ENCODE results near the gene OR51B4. TPM values are rescaled to one million over a fixed set of nuclear protein-coding genes. Genes with fewer than 3 reads are reported as not detected.

The OR51B4 gene
- total and polyA plus RNA-seq, 4 donors, result not detected

- Histone ChIP-seq H3K36me3 (ENCODE audit: control insufficient read depth in 1 of 2, insufficient read depth in 2 of 2, low read length in 1 of 2) (no peaks in the 10 kb centered on the region), H3K27ac (ENCODE audit: low read depth in 1 of 2, low read length in 2 of 2) (no peak overlapping the region), H3K27me3 (ENCODE audit: control insufficient read depth in 1 of 2, insufficient read depth in 2 of 2, low read length in 1 of 2) (no peaks in the 10 kb centered on the region), H3K4me1 (ENCODE audit: control insufficient read depth in 1 of 2, insufficient read depth in 2 of 2, low read length in 2 of 2) (no peaks in the 10 kb centered on the region), H3K4me3 (ENCODE audit: low read length in 2 of 2) (no peak overlapping the region), H3K9me3 (ENCODE audit: control insufficient read depth, low read length) (no peaks in the 10 kb centered on the region)
- ATAC-seq (ENCODE audit: low FRiP score), result no peak
- 85 to 88% methylated on average over 6 of the region's 6 CpGs for WGBS, 2 donors
- no peak for DNase-seq
- intact Hi-C loops (cut with DNase I), result no loop called here
Measured at GRCh38 chr11:5288906-5289550, 12.7 kb downstream of the OR51B4 start.

GRCh38 chr11:5288108-5288905, 13.4 kb downstream of the OR51B4 start:
- no peaks in the 10 kb centered on the region for H3K9me3 ChIP-seq (ENCODE audit: control insufficient read depth, low read length)
- H3K4me3 ChIP-seq (ENCODE audit: low read length in 2 of 2), result no peak overlapping the region
- ATAC-seq (ENCODE audit: low FRiP score) (no peak), DNase-seq (no peak)
- no peaks in the 10 kb centered on the region for H3K27me3 ChIP-seq (ENCODE audit: control insufficient read depth in 1 of 2, insufficient read depth in 2 of 2, low read length in 1 of 2)
- 67 to 68% methylated on average over 7 of the region's 7 CpGs for WGBS, 2 donors
- H3K4me1 ChIP-seq (ENCODE audit: control insufficient read depth in 1 of 2, insufficient read depth in 2 of 2, low read length in 2 of 2), result no peaks in the 10 kb centered on the region
- no peaks in the 10 kb centered on the region for H3K36me3 ChIP-seq (ENCODE audit: control insufficient read depth in 1 of 2, insufficient read depth in 2 of 2, low read length in 1 of 2)
- intact Hi-C loops (cut with DNase I), result no loop called here
- no peak overlapping the region for H3K27ac ChIP-seq (ENCODE audit: low read depth in 1 of 2, low read length in 2 of 2)

GRCh38 chr11:5286901-5287300, 14.8 kb downstream of the OR51B4 start:
- Histone ChIP-seq H3K9me3 (ENCODE audit: control insufficient read depth, low read length) (no peaks in the 10 kb centered on the region), H3K27me3 (ENCODE audit: control insufficient read depth in 1 of 2, insufficient read depth in 2 of 2, low read length in 1 of 2) (no peaks in the 10 kb centered on the region), H3K36me3 (ENCODE audit: control insufficient read depth in 1 of 2, insufficient read depth in 2 of 2, low read length in 1 of 2) (no peaks in the 10 kb centered on the region), H3K4me3 (ENCODE audit: low read length in 2 of 2) (no peak overlapping the region), H3K27ac (ENCODE audit: low read depth in 1 of 2, low read length in 2 of 2) (no peak overlapping the region), H3K4me1 (ENCODE audit: control insufficient read depth in 1 of 2, insufficient read depth in 2 of 2, low read length in 2 of 2) (no peaks in the 10 kb centered on the region)
- no peak for DNase-seq
- ATAC-seq (ENCODE audit: low FRiP score), result no peak
- 77 to 78% methylated on average over 3 of the region's 3 CpGs for WGBS, 2 donors
- intact Hi-C loops (cut with DNase I), result no loop called here

- ATAC-seq (ENCODE audit: low FRiP score) (no peak), DNase-seq (no peak)
- Histone ChIP-seq H3K27me3 (ENCODE audit: control insufficient read depth in 1 of 2, insufficient read depth in 2 of 2, low read length in 1 of 2) (no peaks in the 10 kb centered on the region), H3K36me3 (ENCODE audit: control insufficient read depth in 1 of 2, insufficient read depth in 2 of 2, low read length in 1 of 2) (no peaks in the 10 kb centered on the region), H3K9me3 (ENCODE audit: control insufficient read depth, low read length) (no peaks in the 10 kb centered on the region), H3K4me3 (ENCODE audit: low read length in 2 of 2) (no peak overlapping the region), H3K4me1 (ENCODE audit: control insufficient read depth in 1 of 2, insufficient read depth in 2 of 2, low read length in 2 of 2) (no peaks in the 10 kb centered on the region), H3K27ac (ENCODE audit: low read depth in 1 of 2, low read length in 2 of 2) (no peak overlapping the region)
- 11 to 23% methylated on average over 1 of the region's 1 CpG for WGBS, 2 donors
- intact Hi-C loops (cut with DNase I), result no loop called here
Measured at GRCh38 chr11:5286351-5286750, 15.4 kb downstream of the OR51B4 start.

- Histone ChIP-seq H3K4me1 (ENCODE audit: control insufficient read depth in 1 of 2, insufficient read depth in 2 of 2, low read length in 2 of 2) (no peaks in the 10 kb centered on the region), H3K9me3 (ENCODE audit: control insufficient read depth, low read length) (no peaks in the 10 kb centered on the region), H3K27ac (ENCODE audit: low read depth in 1 of 2, low read length in 2 of 2) (no peak overlapping the region), H3K4me3 (ENCODE audit: low read length in 2 of 2) (no peak overlapping the region), H3K27me3 (ENCODE audit: control insufficient read depth in 1 of 2, insufficient read depth in 2 of 2, low read length in 1 of 2) (no peaks in the 10 kb centered on the region), H3K36me3 (ENCODE audit: control insufficient read depth in 1 of 2, insufficient read depth in 2 of 2, low read length in 1 of 2) (no peaks in the 10 kb centered on the region)
- DNase-seq (no peak), ATAC-seq (ENCODE audit: low FRiP score) (no peak)
- 86% methylated on average over 4 of the region's 4 CpGs for WGBS, 2 donors
- intact Hi-C loops (cut with DNase I), result no loop called here
Measured at GRCh38 chr11:5285703-5286340, 15.9 kb downstream of the OR51B4 start.

GRCh38 chr11:5284637-5285036, 17.1 kb downstream of the OR51B4 start:
- Histone ChIP-seq H3K9me3 (ENCODE audit: control insufficient read depth, low read length) (no peaks in the 10 kb centered on the region), H3K4me3 (ENCODE audit: low read length in 2 of 2) (no peak overlapping the region), H3K27ac (ENCODE audit: low read depth in 1 of 2, low read length in 2 of 2) (no peak overlapping the region), H3K27me3 (ENCODE audit: control insufficient read depth in 1 of 2, insufficient read depth in 2 of 2, low read length in 1 of 2) (no peaks in the 10 kb centered on the region), H3K4me1 (ENCODE audit: control insufficient read depth in 1 of 2, insufficient read depth in 2 of 2, low read length in 2 of 2) (no peaks in the 10 kb centered on the region), H3K36me3 (ENCODE audit: control insufficient read depth in 1 of 2, insufficient read depth in 2 of 2, low read length in 1 of 2) (no peaks in the 10 kb centered on the region)
- ATAC-seq (ENCODE audit: low FRiP score) (no peak), DNase-seq (no peak)
- WGBS, 2 donors, result 72 to 87% methylated on average over 2 of the region's 2 CpGs
- intact Hi-C loops (cut with DNase I), result no loop called here

GRCh38 chr11:5283882-5284281, 17.9 kb downstream of the OR51B4 start:
- Histone ChIP-seq H3K36me3 (ENCODE audit: control insufficient read depth in 1 of 2, insufficient read depth in 2 of 2, low read length in 1 of 2) (no peaks in the 10 kb centered on the region), H3K27me3 (ENCODE audit: control insufficient read depth in 1 of 2, insufficient read depth in 2 of 2, low read length in 1 of 2) (no peaks in the 10 kb centered on the region), H3K4me1 (ENCODE audit: control insufficient read depth in 1 of 2, insufficient read depth in 2 of 2, low read length in 2 of 2) (no peaks in the 10 kb centered on the region), H3K27ac (ENCODE audit: low read depth in 1 of 2, low read length in 2 of 2) (no peak overlapping the region), H3K4me3 (ENCODE audit: low read length in 2 of 2) (no peak overlapping the region), H3K9me3 (ENCODE audit: control insufficient read depth, low read length) (no peaks in the 10 kb centered on the region)
- DNase-seq (no peak), ATAC-seq (ENCODE audit: low FRiP score) (no peak)
- intact Hi-C loops (cut with DNase I), result no loop called here
- WGBS, 2 donors, result 72 to 78% methylated on average over 1 of the region's 1 CpG

GRCh38 chr11:5283086-5283485, 18.7 kb downstream of the OR51B4 start:
- Histone ChIP-seq H3K4me3 (ENCODE audit: low read length in 2 of 2) (no peak overlapping the region), H3K4me1 (ENCODE audit: control insufficient read depth in 1 of 2, insufficient read depth in 2 of 2, low read length in 2 of 2) (no peaks in the 10 kb centered on the region), H3K27ac (ENCODE audit: low read depth in 1 of 2, low read length in 2 of 2) (no peak overlapping the region), H3K9me3 (ENCODE audit: control insufficient read depth, low read length) (no peaks in the 10 kb centered on the region), H3K36me3 (ENCODE audit: control insufficient read depth in 1 of 2, insufficient read depth in 2 of 2, low read length in 1 of 2) (no peaks in the 10 kb centered on the region), H3K27me3 (ENCODE audit: control insufficient read depth in 1 of 2, insufficient read depth in 2 of 2, low read length in 1 of 2) (no peaks in the 10 kb centered on the region)
- no peak for DNase-seq
- ATAC-seq (ENCODE audit: low FRiP score), result no peak
- 82 to 94% methylated on average over 3 of the region's 3 CpGs for WGBS, 2 donors
- intact Hi-C loops (cut with DNase I), result no loop called here

- no peaks in the 10 kb centered on the region for H3K4me1 ChIP-seq (ENCODE audit: control insufficient read depth in 1 of 2, insufficient read depth in 2 of 2, low read length in 2 of 2)
- no peak for DNase-seq
- no peaks in the 10 kb centered on the region for H3K36me3 ChIP-seq (ENCODE audit: control insufficient read depth in 1 of 2, insufficient read depth in 2 of 2, low read length in 1 of 2)
- H3K27ac ChIP-seq (ENCODE audit: low read depth in 1 of 2, low read length in 2 of 2), result no peak overlapping the region
- no peaks in the 10 kb centered on the region for H3K9me3 ChIP-seq (ENCODE audit: control insufficient read depth, low read length)
- 73 to 83% methylated on average over 2 of the region's 2 CpGs for WGBS, 2 donors
- intact Hi-C loops (cut with DNase I), result no loop called here
- H3K4me3 ChIP-seq (ENCODE audit: low read length in 2 of 2), result no peak overlapping the region
- ATAC-seq (ENCODE audit: low FRiP score), result no peak
- no peaks in the 10 kb centered on the region for H3K27me3 ChIP-seq (ENCODE audit: control insufficient read depth in 1 of 2, insufficient read depth in 2 of 2, low read length in 1 of 2)
Measured at GRCh38 chr11:5282628-5283027, 19.1 kb downstream of the OR51B4 start.
